ENCODE data around the gene ZNF474.

The ZNF474 gene

GRCh38 chr5:122126177-122126755, 3.1 kb upstream of the ZNF474 start:
- WGBS (ENCODE audit: insufficient coverage): no CpG with 5 or more reads among the region's 2 CpGs
- ChIA-PET POLR2A (interaction anchor here (0.7 to 0.9 kb wide), 2 partner anchors 165 to 418 kb away, joined by 3 read pairs; no protein-coding TSS in a partner anchor), CTCF (interaction anchor here (0.7 to 1.7 kb wide), 7 partner anchors 9 to 166 kb away, joined by 3 to 6 read pairs (median 4); no protein-coding TSS in a partner anchor)
- Histone ChIP-seq H3K27ac (ENCODE audit: insufficient read depth in 1 of 2, low read depth in 1 of 2, low read length in 2 of 2, poor library complexity in 1 of 2, severe bottlenecking in 2 of 2) (peak overlapping the region in 1 of 2 experiments; percentile 54), H3K4me1 (ENCODE audit: control extremely low read depth in 1 of 4, control insufficient read depth in 4 of 4, insufficient read depth in 4 of 4, low read length in 3 of 4) (peaks cover 12 to 40% (median 27%) of the 10 kb centered on the region in 4 experiments), H3K36me3 (ENCODE audit: control insufficient read depth in 4 of 4, insufficient read depth in 4 of 4, low read length in 3 of 4) (no peaks in the 10 kb centered on the region), H3K4me3 (ENCODE audit: control insufficient read depth in 1 of 7, extremely low read depth in 1 of 7, insufficient read depth in 4 of 7, low read depth in 2 of 7, low read length in 6 of 7) (no peak overlapping the region), H3K9me3 (ENCODE audit: control extremely low read depth in 1 of 5, control insufficient read depth in 4 of 5, insufficient read depth in 2 of 5, low read depth in 1 of 5, low read length in 4 of 5) (no peaks in the 10 kb centered on the region), H3K27me3 (replicated peaks in 2 of 5; ENCODE audit: control insufficient read depth in 4 of 5, insufficient read depth in 5 of 5, low read length in 4 of 5) (no peaks in the 10 kb centered on the region)
- peak; percentile 70 to 97 (median 92) for DNase-seq

- no peaks in the 10 kb centered on the region for H3K27me3 ChIP-seq (replicated peaks in 2 of 5; ENCODE audit: control insufficient read depth in 4 of 5, insufficient read depth in 5 of 5, low read length in 4 of 5)
- H3K27ac ChIP-seq (ENCODE audit: insufficient read depth in 1 of 2, low read depth in 1 of 2, low read length in 2 of 2, poor library complexity in 1 of 2, severe bottlenecking in 2 of 2): peak overlapping the region in 1 of 2 experiments; percentile 67
- no peaks in the 10 kb centered on the region for H3K36me3 ChIP-seq (ENCODE audit: control insufficient read depth in 4 of 4, insufficient read depth in 4 of 4, low read length in 3 of 4)
- POLR2A ChIA-PET: interaction anchor here (0.7 to 0.9 kb wide), 2 partner anchors 166 to 418 kb away, joined by 3 read pairs; no protein-coding TSS in a partner anchor
- H3K4me3 ChIP-seq (ENCODE audit: control insufficient read depth in 1 of 7, extremely low read depth in 1 of 7, insufficient read depth in 4 of 7, low read depth in 2 of 7, low read length in 6 of 7): no peak overlapping the region
- no peaks in the 10 kb centered on the region for H3K9me3 ChIP-seq (ENCODE audit: control extremely low read depth in 1 of 5, control insufficient read depth in 4 of 5, insufficient read depth in 2 of 5, low read depth in 1 of 5, low read length in 4 of 5)
- CTCF ChIA-PET: interaction anchor here (0.7 to 1.7 kb wide), 7 partner anchors 9 to 166 kb away, joined by 3 to 6 read pairs (median 4); no protein-coding TSS in a partner anchor
- peaks cover 12 to 40% (median 27%) of the 10 kb centered on the region in 4 experiments for H3K4me1 ChIP-seq (ENCODE audit: control extremely low read depth in 1 of 4, control insufficient read depth in 4 of 4, insufficient read depth in 4 of 4, low read length in 3 of 4)
- WGBS (ENCODE audit: insufficient coverage): 81% methylated on average over 4 of the region's 10 CpGs
- DNase-seq: peak in 1 of 3 donors; percentile 31
These were observed 2.5 kb upstream of the ZNF474 start for GRCh38 chr5:122126756-122127321.

- Histone ChIP-seq H3K4me1 (ENCODE audit: control extremely low read depth in 1 of 4, control insufficient read depth in 4 of 4, insufficient read depth in 4 of 4, low read length in 3 of 4) (peaks cover 12 to 35% (median 27%) of the 10 kb centered on the region in 4 experiments), H3K4me3 (ENCODE audit: control insufficient read depth in 1 of 7, extremely low read depth in 1 of 7, insufficient read depth in 4 of 7, low read depth in 2 of 7, low read length in 6 of 7) (no peak overlapping the region), H3K9me3 (ENCODE audit: control extremely low read depth in 1 of 5, control insufficient read depth in 4 of 5, insufficient read depth in 2 of 5, low read depth in 1 of 5, low read length in 4 of 5) (peaks cover 0 to 3% (median 0%) of the 10 kb centered on the region in 5 experiments), H3K27ac (ENCODE audit: insufficient read depth in 1 of 2, low read depth in 1 of 2, low read length in 2 of 2, poor library complexity in 1 of 2, severe bottlenecking in 2 of 2) (peak overlapping the region; percentile 35 to 88), H3K36me3 (ENCODE audit: control insufficient read depth in 4 of 4, insufficient read depth in 4 of 4, low read length in 3 of 4) (no peaks in the 10 kb centered on the region), H3K27me3 (replicated peaks in 2 of 5; ENCODE audit: control insufficient read depth in 4 of 5, insufficient read depth in 5 of 5, low read length in 4 of 5) (no peaks in the 10 kb centered on the region)
- no CpG with 5 or more reads among the region's 2 CpGs for whole genome bisulfite sequencing (ENCODE audit: insufficient coverage)
- ChIA-PET CTCF (no interaction called here), POLR2A (no interaction called here)
- DNase-seq: no peak
These were observed 806 bp downstream of the ZNF474 start for GRCh38 chr5:122130152-122130551.

- POLR2A ChIA-PET: no interaction called here
- Histone ChIP-seq H3K27me3 (replicated peaks in 2 of 5; ENCODE audit: control insufficient read depth in 4 of 5, insufficient read depth in 5 of 5, low read length in 4 of 5) (no peaks in the 10 kb centered on the region), H3K4me1 (ENCODE audit: control extremely low read depth in 1 of 4, control insufficient read depth in 4 of 4, insufficient read depth in 4 of 4, low read length in 3 of 4) (peaks cover 0 to 5% (median 0%) of the 10 kb centered on the region in 4 experiments), H3K27ac (ENCODE audit: insufficient read depth in 1 of 2, low read depth in 1 of 2, low read length in 2 of 2, poor library complexity in 1 of 2, severe bottlenecking in 2 of 2) (no peak overlapping the region), H3K4me3 (ENCODE audit: control insufficient read depth in 1 of 7, extremely low read depth in 1 of 7, insufficient read depth in 4 of 7, low read depth in 2 of 7, low read length in 6 of 7) (no peak overlapping the region), H3K36me3 (ENCODE audit: control insufficient read depth in 4 of 4, insufficient read depth in 4 of 4, low read length in 3 of 4) (no peaks in the 10 kb centered on the region), H3K9me3 (ENCODE audit: control extremely low read depth in 1 of 5, control insufficient read depth in 4 of 5, insufficient read depth in 2 of 5, low read depth in 1 of 5, low read length in 4 of 5) (peaks cover 0 to 3% (median 0%) of the 10 kb centered on the region in 5 experiments)
- CTCF ChIA-PET: no interaction called here
- DNase-seq: no peak
- WGBS (ENCODE audit: insufficient coverage): no CpG with 5 or more reads among the region's 4 CpGs
These were observed 8.4 kb downstream of the ZNF474 start for GRCh38 chr5:122137702-122138101.

- Histone ChIP-seq H3K36me3 (ENCODE audit: control insufficient read depth in 4 of 4, insufficient read depth in 4 of 4, low read length in 3 of 4) (no peaks in the 10 kb centered on the region), H3K4me1 (ENCODE audit: control extremely low read depth in 1 of 4, control insufficient read depth in 4 of 4, insufficient read depth in 4 of 4, low read length in 3 of 4) (peaks cover 0 to 5% (median 0%) of the 10 kb centered on the region in 4 experiments), H3K4me3 (ENCODE audit: control insufficient read depth in 1 of 7, extremely low read depth in 1 of 7, insufficient read depth in 4 of 7, low read depth in 2 of 7, low read length in 6 of 7) (no peak overlapping the region), H3K27ac (ENCODE audit: insufficient read depth in 1 of 2, low read depth in 1 of 2, low read length in 2 of 2, poor library complexity in 1 of 2, severe bottlenecking in 2 of 2) (no peak overlapping the region), H3K9me3 (ENCODE audit: control extremely low read depth in 1 of 5, control insufficient read depth in 4 of 5, insufficient read depth in 2 of 5, low read depth in 1 of 5, low read length in 4 of 5) (peaks cover 0 to 3% (median 0%) of the 10 kb centered on the region in 5 experiments), H3K27me3 (replicated peaks in 2 of 5; ENCODE audit: control insufficient read depth in 4 of 5, insufficient read depth in 5 of 5, low read length in 4 of 5) (no peaks in the 10 kb centered on the region)
- WGBS (ENCODE audit: insufficient coverage): no CpG with 5 or more reads among the region's 3 CpGs
- ChIA-PET POLR2A (no interaction called here), CTCF (no interaction called here)
- no peak for DNase-seq
These were observed 9.0 kb downstream of the ZNF474 start for GRCh38 chr5:122138356-122138755.

GRCh38 chr5:122140900-122141299, 11.6 kb downstream of the ZNF474 start:
- no peak overlapping the region for H3K27ac ChIP-seq (ENCODE audit: insufficient read depth in 1 of 2, low read depth in 1 of 2, low read length in 2 of 2, poor library complexity in 1 of 2, severe bottlenecking in 2 of 2)
- ChIA-PET CTCF (interaction anchor here (0.7 to 1.1 kb wide), 2 partner anchors 13 to 39 kb away, joined by 3 to 4 read pairs; no protein-coding TSS in a partner anchor), POLR2A (no interaction called here)
- H3K4me1 ChIP-seq (ENCODE audit: control extremely low read depth in 1 of 4, control insufficient read depth in 4 of 4, insufficient read depth in 4 of 4, low read length in 3 of 4): peaks cover 0 to 5% (median 0%) of the 10 kb centered on the region in 4 experiments
- no peak overlapping the region for H3K4me3 ChIP-seq (ENCODE audit: control insufficient read depth in 1 of 7, extremely low read depth in 1 of 7, insufficient read depth in 4 of 7, low read depth in 2 of 7, low read length in 6 of 7)
- no peaks in the 10 kb centered on the region for H3K36me3 ChIP-seq (ENCODE audit: control insufficient read depth in 4 of 4, insufficient read depth in 4 of 4, low read length in 3 of 4)
- DNase-seq: no peak
- H3K27me3 ChIP-seq (replicated peaks in 2 of 5; ENCODE audit: control insufficient read depth in 4 of 5, insufficient read depth in 5 of 5, low read length in 4 of 5): no peaks in the 10 kb centered on the region
- WGBS (ENCODE audit: insufficient coverage): 100% methylated on average over 2 of the region's 3 CpGs
- no peaks in the 10 kb centered on the region for H3K9me3 ChIP-seq (ENCODE audit: control extremely low read depth in 1 of 5, control insufficient read depth in 4 of 5, insufficient read depth in 2 of 5, low read depth in 1 of 5, low read length in 4 of 5)

- H3K27ac ChIP-seq (ENCODE audit: insufficient read depth in 1 of 2, low read depth in 1 of 2, low read length in 2 of 2, poor library complexity in 1 of 2, severe bottlenecking in 2 of 2): no peak overlapping the region
- no peak overlapping the region for H3K4me3 ChIP-seq (ENCODE audit: control insufficient read depth in 1 of 7, extremely low read depth in 1 of 7, insufficient read depth in 4 of 7, low read depth in 2 of 7, low read length in 6 of 7)
- H3K27me3 ChIP-seq (replicated peaks in 2 of 5; ENCODE audit: control insufficient read depth in 4 of 5, insufficient read depth in 5 of 5, low read length in 4 of 5): no peaks in the 10 kb centered on the region
- CTCF ChIA-PET: interaction anchor here (0.8 to 1.5 kb wide), 4 partner anchors 11 to 40 kb away, joined by 3 to 4 read pairs (median 4); no protein-coding TSS in a partner anchor
- H3K4me1 ChIP-seq (ENCODE audit: control extremely low read depth in 1 of 4, control insufficient read depth in 4 of 4, insufficient read depth in 4 of 4, low read length in 3 of 4): peaks cover 0 to 5% (median 0%) of the 10 kb centered on the region in 4 experiments
- no peaks in the 10 kb centered on the region for H3K36me3 ChIP-seq (ENCODE audit: control insufficient read depth in 4 of 4, insufficient read depth in 4 of 4, low read length in 3 of 4)
- H3K9me3 ChIP-seq (ENCODE audit: control extremely low read depth in 1 of 5, control insufficient read depth in 4 of 5, insufficient read depth in 2 of 5, low read depth in 1 of 5, low read length in 4 of 5): no peaks in the 10 kb centered on the region
- POLR2A ChIA-PET: no interaction called here
- WGBS (ENCODE audit: insufficient coverage): no CpG with 5 or more reads among the region's 1 CpG
- no peak for DNase-seq
These were observed 12.4 kb downstream of the ZNF474 start for GRCh38 chr5:122141751-122142150.

Measured in common myeloid progenitor, CD34-positive (primary cell).